Spleen (tissue), 11 donors: ENCODE measurements around the gene LIN7A. TPM values are rescaled to one million over a fixed set of nuclear protein-coding genes. Genes with fewer than 3 reads are reported as not detected.

Source experiments
- DNase-seq: peaks from one replicate; pipeline ENCODE4 v3.0.0-alpha.2; 2020
- H3K27ac ChIP-seq, 8 donors: fragments of 200-600 bp; sonication (generic) in 7 of 8; 1 replicate in 4 of 8; 2 replicates in 4 of 8; pipeline versions ENCODE4 v1.5.0 to v1.8.0; 2016 to 2021; ENCODE audit warnings: inconsistent platforms in 4 of 8, mild to moderate bottlenecking in 4 of 8, moderate library complexity in 1 of 8
- H3K27me3 ChIP-seq, 7 donors: fragments of 200-600 bp; sonication (generic) in 6 of 7; replicated peaks in 1 of 7; 1 replicate in 4 of 7; 2 replicates in 3 of 7; pipeline versions ENCODE4 v1.5.0 to v1.8.0; 2016 to 2021; ENCODE audit warnings: inconsistent platforms in 3 of 7, mild to moderate bottlenecking in 1 of 7
- H3K36me3 ChIP-seq, 6 donors: fragments of 200-600 bp; sonication (generic) in 5 of 6; 1 replicate in 4 of 6; 2 replicates in 2 of 6; pipeline versions ENCODE4 v1.5.0 to v1.8.0; 2016 to 2021; ENCODE audit warnings: inconsistent platforms in 2 of 6
- H3K4me1 ChIP-seq, 6 donors: fragments of 200-600 bp; sonication (generic) in 5 of 6; 1 replicate in 3 of 6; 2 replicates in 3 of 6; pipeline versions ENCODE4 v1.5.0 to v1.8.0; 2016 to 2021; ENCODE audit warnings: inconsistent platforms in 3 of 6
- H3K4me3 ChIP-seq, 8 donors: fragments of 200-600 bp; sonication (generic) in 7 of 8; 1 replicate in 4 of 8; 2 replicates in 4 of 8; pipeline versions ENCODE4 v1.5.0 to v1.8.0; 2016 to 2021; ENCODE audit warnings: inconsistent platforms in 4 of 8, mild to moderate bottlenecking in 4 of 8, moderate library complexity in 2 of 8
- H3K9me3 ChIP-seq, 8 donors: fragments of 200-600 bp; sonication (generic) in 7 of 8; 1 replicate in 4 of 8; 2 replicates in 4 of 8; pipeline versions ENCODE4 v1.5.0 to v1.8.0; 2016 to 2021; ENCODE audit warnings: inconsistent platforms in 4 of 8
- CTCF ChIP-seq, 11 experiments: fragments of 200-600 bp in 7 of 11; fragments of 450-650 bp in 4 of 11; sonication (generic) in 4 of 11; IDR thresholded peaks in 8 of 11; conservative IDR thresholded peaks in 3 of 11; 1 replicate in 7 of 11; 2 replicates in 4 of 11; pipeline versions ENCODE4 v1.4.0 to v1.8.0; 2016 to 2021; ENCODE audit warnings: antibody characterized with exemption in 11 of 11, inconsistent platforms in 4 of 11, mild to moderate bottlenecking in 1 of 11
- POLR2A ChIP-seq, 3 donors: fragments of 450-650 bp; IDR thresholded peaks; one replicate each; pipeline ENCODE4 v1.5.1; 2017; ENCODE audit warnings: antibody characterized with exemption in 3 of 3, mild to moderate bottlenecking in 1 of 3
- POLR2AphosphoS5 ChIP-seq, 3 donors: sonication (generic); formaldehyde crosslinking; IDR thresholded peaks; one replicate each; pipeline ENCODE4 v1.5.1; 2017; ENCODE audit warnings: antibody characterized with exemption in 3 of 3
- WGBS, 5 donors: extraction: QIAGEN DNeasy Blood & Tissue Kit in 3 of 5; methylation state at CpG; one replicate each; pipeline versions ENCODE4 v1.1.5 to v1.1.7; 2013 to 2018; 5-methylcytosine and 5-hydroxymethylcytosine counted together
- intact Hi-C: fragments of 100-400 bp; cut with DNase I; formaldehyde crosslinking; loops from one replicate; pipeline ENCODE4 v1.15.0; 2023; ENCODE audit warnings: low total_unique reads
- polyA plus RNA-seq, 3 donors: library from polyadenylated mRNA; stranded (reverse); fragments of 200-250 nt; gene quantifications; one replicate each; pipeline ENCODE4 v1.2.1, GENCODE V29; 2013
- total RNA-seq, 7 donors: library from RNA; depleted of rRNA in 3 of 7; stranded (reverse); fragments of >200 nt in 3 of 7; fragmentation: NEBNext Ultra II Directional in 4 of 7; extraction: Animal tissue kit (Norgen Biotek cat#: 25700) in 4 of 7; gene quantifications; one replicate each; pipeline versions ENCODE4 v1.1.0 to v1.2.1, GENCODE V29; 2016 to 2021
- donor health status: healthy with polysubstance abuse.
- donor health status: DM: no; HTN: no; CAD: no; lungs with moderate emphysema.
- donor health status: DM: no; HTN: no; CAD: no.
- donor health status: Bipolar disorder and iron deficiency.
- donor health status: healthy.
- donor health status: DM: no; HTN: no; CAD: no.
- donor health status: DM: yes; HTN: yes; CAD: no.

LIN7A gene
- total and polyA plus RNA-seq, 10 donors, result 1.7 to 31.6 (median 13.1) TPM

GRCh38 chr12:80857311-80857710 is 80.4 kb downstream of the LIN7A start:
- H3K9me3 ChIP-seq, result no peaks in the 10 kb centered on the region
- H3K27me3 ChIP-seq, result no peaks in the 10 kb centered on the region
- H3K4me3 ChIP-seq, result no peak overlapping the region
- peak overlapping the region in 1 of 8 donors; percentile 35 for H3K27ac ChIP-seq
- peaks cover 0 to 6% (median 0%) of the 10 kb centered on the region in 6 donors for H3K4me1 ChIP-seq
- H3K36me3 ChIP-seq, result no peaks in the 10 kb centered on the region
- intact Hi-C loops, result no loop called here
- DNase-seq, result no peak
- TF ChIP-seq CTCF (IDR thresholded peaks at IDR 0.05 in 8 of 11, conservative IDR thresholded peaks at IDR 0.05 in 3 of 11) (no peak), POLR2A (IDR thresholded peaks at IDR 0.05) (no peak), POLR2AphosphoS5 (IDR thresholded peaks at IDR 0.05) (no peak)
- 92 to 100% (median 94%) methylated on average over 1 of the region's 1 CpG for WGBS, 5 donors

GRCh38 chr12:80849337-80849736 is 88.4 kb downstream of the LIN7A start:
- intact Hi-C loops, result no loop called here
- H3K27ac ChIP-seq, result no peak overlapping the region
- TF ChIP-seq CTCF (IDR thresholded peaks at IDR 0.05 in 8 of 11, conservative IDR thresholded peaks at IDR 0.05 in 3 of 11) (no peak), POLR2AphosphoS5 (IDR thresholded peaks at IDR 0.05) (no peak), POLR2A (IDR thresholded peaks at IDR 0.05) (no peak)
- no peak for DNase-seq
- H3K4me3 ChIP-seq, result no peak overlapping the region
- no peaks in the 10 kb centered on the region for H3K9me3 ChIP-seq
- H3K27me3 ChIP-seq, result no peaks in the 10 kb centered on the region
- no peaks in the 10 kb centered on the region for H3K4me1 ChIP-seq
- H3K36me3 ChIP-seq, result peaks cover 0 to 10% (median 0%) of the 10 kb centered on the region in 6 donors

- no peak for DNase-seq
- H3K4me3 ChIP-seq, result no peak overlapping the region
- no peaks in the 10 kb centered on the region for H3K4me1 ChIP-seq
- no peak for TF ChIP-seq CTCF (IDR thresholded peaks at IDR 0.05 in 8 of 11, conservative IDR thresholded peaks at IDR 0.05 in 3 of 11)
- WGBS, 5 donors, result 80 to 93% (median 84%) methylated on average over 1 of the region's 1 CpG
- no peaks in the 10 kb centered on the region for H3K9me3 ChIP-seq
- peaks cover 0 to 10% (median 0%) of the 10 kb centered on the region in 6 donors for H3K36me3 ChIP-seq
- no peaks in the 10 kb centered on the region for H3K27me3 ChIP-seq
- no peak overlapping the region for H3K27ac ChIP-seq
- intact Hi-C loops, result no loop called here
Measured at GRCh38 chr12:80848858-80849257, 88.9 kb downstream of the LIN7A start.

GRCh38 chr12:80847575-80847974 is 90.2 kb downstream of the LIN7A start:
- Histone ChIP-seq H3K9me3 (no peaks in the 10 kb centered on the region), H3K36me3 (peaks cover 0 to 10% (median 0%) of the 10 kb centered on the region in 6 donors), H3K27me3 (no peaks in the 10 kb centered on the region), H3K4me1 (no peaks in the 10 kb centered on the region), H3K4me3 (no peak overlapping the region), H3K27ac (no peak overlapping the region)
- TF ChIP-seq POLR2AphosphoS5 (IDR thresholded peaks at IDR 0.05), result no peak
- no peak for TF ChIP-seq POLR2A (IDR thresholded peaks at IDR 0.05)
- no peak for TF ChIP-seq CTCF (IDR thresholded peaks at IDR 0.05 in 8 of 11, conservative IDR thresholded peaks at IDR 0.05 in 3 of 11)
- no peak for DNase-seq
- intact Hi-C loops, result no loop called here
- whole genome bisulfite sequencing, 5 donors, result 76 to 85% (median 82%) methylated on average over 3 of the region's 3 CpGs
